ENCODE results near the gene TDRD9.

GRCh38 chr14:104087981-104088850, 160.0 kb downstream of the TDRD9 start:
- TF ChIP-seq POLR2AphosphoS5 (IDR thresholded peaks at IDR 0.05) (no peak), CTCF (IDR thresholded peaks at IDR 0.05) (no peak), EP300 (IDR thresholded peaks at IDR 0.05) (no peak), POLR2A (IDR thresholded peaks at IDR 0.05; ENCODE audit: low read depth) (no peak)

Measured in esophagus muscularis mucosa (tissue), 4 donors.